ENCODE results near the gene ALDH16A1.
"Not testable (repeated sequence)": the region's sequence is repeated elsewhere in the genome, so short reads cannot be mapped to it uniquely, and the experiment has no call there.

ALDH16A1 gene

GRCh38 chr19:49459388-49459787 lies 6.4 kb downstream of the ALDH16A1 start:
- Histone ChIP-seq H3K4me3 (ENCODE audit: low read depth in 1 of 5, low read length in 5 of 5) (no peak overlapping the region), H3K36me3 (ENCODE audit: control insufficient read depth in 5 of 5, insufficient read depth in 5 of 5, low read length in 5 of 5) (peaks cover 0 to 31% (median 12%) of the 10 kb centered on the region in 5 donors), H3K27ac (ENCODE audit: low read depth, low read length) (no peak overlapping the region), H3K27me3 (ENCODE audit: control insufficient read depth in 5 of 5, insufficient read depth in 4 of 5, low read length in 5 of 5) (no peaks in the 10 kb centered on the region), H3K4me1 (ENCODE audit: control insufficient read depth in 5 of 5, insufficient read depth in 5 of 5, low read length in 5 of 5) (peaks cover 10 to 40% (median 33%) of the 10 kb centered on the region in 5 donors), H3K9ac (ENCODE audit: low read length in 5 of 5) (no peak overlapping the region), H3K9me3 (ENCODE audit: control insufficient read depth in 5 of 5, low read length in 5 of 5) (no peaks in the 10 kb centered on the region)

- not testable (repeated sequence) for H3K9ac ChIP-seq (ENCODE audit: low read length in 5 of 5); H3K4me3 ChIP-seq (ENCODE audit: low read depth in 1 of 5, low read length in 5 of 5); H3K27ac ChIP-seq (ENCODE audit: low read depth, low read length); H3K27me3 ChIP-seq (ENCODE audit: control insufficient read depth in 5 of 5, insufficient read depth in 4 of 5, low read length in 5 of 5); H3K9me3 ChIP-seq (ENCODE audit: control insufficient read depth in 5 of 5, low read length in 5 of 5)
- Histone ChIP-seq H3K4me1 (ENCODE audit: control insufficient read depth in 5 of 5, insufficient read depth in 5 of 5, low read length in 5 of 5) (peaks cover 6 to 29% (median 24%) of the 10 kb centered on the region in 5 donors), H3K36me3 (ENCODE audit: control insufficient read depth in 5 of 5, insufficient read depth in 5 of 5, low read length in 5 of 5) (peaks cover 0 to 47% (median 24%) of the 10 kb centered on the region in 5 donors)
Observed at GRCh38 chr19:49461130-49461529, 8.1 kb downstream of the ALDH16A1 start.

- Histone ChIP-seq H3K4me3 (ENCODE audit: low read depth in 1 of 5, low read length in 5 of 5) (no peak overlapping the region), H3K27ac (ENCODE audit: low read depth, low read length) (no peak overlapping the region), H3K36me3 (ENCODE audit: control insufficient read depth in 5 of 5, insufficient read depth in 5 of 5, low read length in 5 of 5) (peaks cover 0 to 50% (median 26%) of the 10 kb centered on the region in 5 donors), H3K27me3 (ENCODE audit: control insufficient read depth in 5 of 5, insufficient read depth in 4 of 5, low read length in 5 of 5) (no peaks in the 10 kb centered on the region), H3K9me3 (ENCODE audit: control insufficient read depth in 5 of 5, low read length in 5 of 5) (no peaks in the 10 kb centered on the region), H3K9ac (ENCODE audit: low read length in 5 of 5) (no peak overlapping the region), H3K4me1 (ENCODE audit: control insufficient read depth in 5 of 5, insufficient read depth in 5 of 5, low read length in 5 of 5) (peaks cover 4 to 24% (median 19%) of the 10 kb centered on the region in 5 donors)
Observed at GRCh38 chr19:49461656-49462055, 8.6 kb downstream of the ALDH16A1 start.

- Histone ChIP-seq H3K27me3 (ENCODE audit: control insufficient read depth in 5 of 5, insufficient read depth in 4 of 5, low read length in 5 of 5) (no peaks in the 10 kb centered on the region), H3K4me1 (ENCODE audit: control insufficient read depth in 5 of 5, insufficient read depth in 5 of 5, low read length in 5 of 5) (peaks cover 4 to 21% (median 13%) of the 10 kb centered on the region in 5 donors), H3K9me3 (ENCODE audit: control insufficient read depth in 5 of 5, low read length in 5 of 5) (no peaks in the 10 kb centered on the region), H3K27ac (ENCODE audit: low read depth, low read length) (no peak overlapping the region), H3K36me3 (ENCODE audit: control insufficient read depth in 5 of 5, insufficient read depth in 5 of 5, low read length in 5 of 5) (peaks cover 0 to 55% (median 31%) of the 10 kb centered on the region in 5 donors), H3K9ac (ENCODE audit: low read length in 5 of 5) (no peak overlapping the region), H3K4me3 (ENCODE audit: low read depth in 1 of 5, low read length in 5 of 5) (no peak overlapping the region)
Observed at GRCh38 chr19:49462492-49462891, 9.5 kb downstream of the ALDH16A1 start.

GRCh38 chr19:49463960-49464740 lies 11.1 kb downstream of the ALDH16A1 start:
- Histone ChIP-seq H3K4me1 (ENCODE audit: control insufficient read depth in 5 of 5, insufficient read depth in 5 of 5, low read length in 5 of 5) (peaks cover 0 to 15% (median 7%) of the 10 kb centered on the region in 5 donors), H3K27me3 (ENCODE audit: control insufficient read depth in 5 of 5, insufficient read depth in 4 of 5, low read length in 5 of 5) (no peaks in the 10 kb centered on the region), H3K9ac (ENCODE audit: low read length in 5 of 5) (no peak overlapping the region), H3K4me3 (ENCODE audit: low read depth in 1 of 5, low read length in 5 of 5) (no peak overlapping the region), H3K36me3 (ENCODE audit: control insufficient read depth in 5 of 5, insufficient read depth in 5 of 5, low read length in 5 of 5) (peaks cover 0 to 59% (median 31%) of the 10 kb centered on the region in 5 donors), H3K27ac (ENCODE audit: low read depth, low read length) (no peak overlapping the region), H3K9me3 (ENCODE audit: control insufficient read depth in 5 of 5, low read length in 5 of 5) (no peaks in the 10 kb centered on the region)

- H3K27ac ChIP-seq (ENCODE audit: low read depth, low read length), result no peak overlapping the region
- no peaks in the 10 kb centered on the region for H3K27me3 ChIP-seq (ENCODE audit: control insufficient read depth in 5 of 5, insufficient read depth in 4 of 5, low read length in 5 of 5)
- H3K4me1 ChIP-seq (ENCODE audit: control insufficient read depth in 5 of 5, insufficient read depth in 5 of 5, low read length in 5 of 5), result peaks cover 0 to 23% (median 15%) of the 10 kb centered on the region in 5 donors
- H3K4me3 ChIP-seq (ENCODE audit: low read depth in 1 of 5, low read length in 5 of 5), result no peak overlapping the region
- no peaks in the 10 kb centered on the region for H3K9me3 ChIP-seq (ENCODE audit: control insufficient read depth in 5 of 5, low read length in 5 of 5)
- H3K36me3 ChIP-seq (ENCODE audit: control insufficient read depth in 5 of 5, insufficient read depth in 5 of 5, low read length in 5 of 5), result peaks cover 0 to 50% (median 28%) of the 10 kb centered on the region in 5 donors
- H3K9ac ChIP-seq (ENCODE audit: low read length in 5 of 5), result no peak overlapping the region
Observed at GRCh38 chr19:49465371-49465770, 12.3 kb downstream of the ALDH16A1 start.

- H3K27me3 ChIP-seq (ENCODE audit: control insufficient read depth in 5 of 5, insufficient read depth in 4 of 5, low read length in 5 of 5), result peaks cover 0 to 2% (median 0%) of the 10 kb centered on the region in 5 donors
- H3K9ac ChIP-seq (ENCODE audit: low read length in 5 of 5), result no peak overlapping the region
- peaks cover 0 to 36% (median 28%) of the 10 kb centered on the region in 5 donors for H3K36me3 ChIP-seq (ENCODE audit: control insufficient read depth in 5 of 5, insufficient read depth in 5 of 5, low read length in 5 of 5)
- H3K9me3 ChIP-seq (ENCODE audit: control insufficient read depth in 5 of 5, low read length in 5 of 5), result no peaks in the 10 kb centered on the region
- H3K27ac ChIP-seq (ENCODE audit: low read depth, low read length), result peak overlapping the region; percentile 41
- no peak overlapping the region for H3K4me3 ChIP-seq (ENCODE audit: low read depth in 1 of 5, low read length in 5 of 5)
- peaks cover 1 to 29% (median 15%) of the 10 kb centered on the region in 5 donors for H3K4me1 ChIP-seq (ENCODE audit: control insufficient read depth in 5 of 5, insufficient read depth in 5 of 5, low read length in 5 of 5)
Observed at GRCh38 chr19:49468199-49468598, 15.2 kb downstream of the ALDH16A1 start.

GRCh38 chr19:49468746-49469447 lies 15.9 kb downstream of the ALDH16A1 start:
- H3K9ac ChIP-seq (ENCODE audit: low read length in 5 of 5), result no peak overlapping the region
- no peaks in the 10 kb centered on the region for H3K9me3 ChIP-seq (ENCODE audit: control insufficient read depth in 5 of 5, low read length in 5 of 5)
- H3K4me1 ChIP-seq (ENCODE audit: control insufficient read depth in 5 of 5, insufficient read depth in 5 of 5, low read length in 5 of 5), result peaks cover 1 to 35% (median 19%) of the 10 kb centered on the region in 5 donors
- H3K4me3 ChIP-seq (ENCODE audit: low read depth in 1 of 5, low read length in 5 of 5), result peak overlapping the region in 1 of 5 donors; percentile 17
- peaks cover 0 to 2% (median 0%) of the 10 kb centered on the region in 5 donors for H3K27me3 ChIP-seq (ENCODE audit: control insufficient read depth in 5 of 5, insufficient read depth in 4 of 5, low read length in 5 of 5)
- peak overlapping the region; percentile 41 for H3K27ac ChIP-seq (ENCODE audit: low read depth, low read length)
- H3K36me3 ChIP-seq (ENCODE audit: control insufficient read depth in 5 of 5, insufficient read depth in 5 of 5, low read length in 5 of 5), result peaks cover 0 to 33% (median 25%) of the 10 kb centered on the region in 5 donors

- Histone ChIP-seq H3K9ac (ENCODE audit: low read length in 5 of 5) (no peak overlapping the region), H3K27me3 (ENCODE audit: control insufficient read depth in 5 of 5, insufficient read depth in 4 of 5, low read length in 5 of 5) (peaks cover 0 to 2% (median 0%) of the 10 kb centered on the region in 5 donors), H3K36me3 (ENCODE audit: control insufficient read depth in 5 of 5, insufficient read depth in 5 of 5, low read length in 5 of 5) (peaks cover 0 to 23% (median 16%) of the 10 kb centered on the region in 5 donors), H3K27ac (ENCODE audit: low read depth, low read length) (no peak overlapping the region), H3K9me3 (ENCODE audit: control insufficient read depth in 5 of 5, low read length in 5 of 5) (no peaks in the 10 kb centered on the region), H3K4me1 (ENCODE audit: control insufficient read depth in 5 of 5, insufficient read depth in 5 of 5, low read length in 5 of 5) (peaks cover 1 to 41% (median 26%) of the 10 kb centered on the region in 5 donors), H3K4me3 (ENCODE audit: low read depth in 1 of 5, low read length in 5 of 5) (no peak overlapping the region)
Observed at GRCh38 chr19:49469828-49470614, 17.0 kb downstream of the ALDH16A1 start.

All from subcutaneous abdominal adipose tissue (tissue), 5 donors.